Gastrocnemius medialis (tissue), 4 donors: Measurements from ENCODE around the gene HGS.

Source experiments
- POLR2A ChIP-seq, 2 donors: fragments of 450-650 bp; IDR thresholded peaks; one replicate each; pipeline ENCODE4 v1.6.1; 2017; ENCODE audit warnings: antibody characterized with exemption in 2 of 2, mild to moderate bottlenecking in 2 of 2, moderate library complexity in 2 of 2
- TF ChIP-seq, protein P1 (sequence below), 5 experiments: fragments of 450-650 bp in 3 of 5; fragments of 200-600 bp in 2 of 5; sonication (generic) in 2 of 5; IDR thresholded peaks in 4 of 5; conservative IDR thresholded peaks in 1 of 5; 1 replicate in 4 of 5; 2 replicates in 1 of 5; pipeline ENCODE4 v1.5.1; 2016 to 2019; ENCODE audit warnings: antibody characterized with exemption in 5 of 5, mild to moderate bottlenecking in 3 of 5, moderate library complexity in 3 of 5

DNA sequence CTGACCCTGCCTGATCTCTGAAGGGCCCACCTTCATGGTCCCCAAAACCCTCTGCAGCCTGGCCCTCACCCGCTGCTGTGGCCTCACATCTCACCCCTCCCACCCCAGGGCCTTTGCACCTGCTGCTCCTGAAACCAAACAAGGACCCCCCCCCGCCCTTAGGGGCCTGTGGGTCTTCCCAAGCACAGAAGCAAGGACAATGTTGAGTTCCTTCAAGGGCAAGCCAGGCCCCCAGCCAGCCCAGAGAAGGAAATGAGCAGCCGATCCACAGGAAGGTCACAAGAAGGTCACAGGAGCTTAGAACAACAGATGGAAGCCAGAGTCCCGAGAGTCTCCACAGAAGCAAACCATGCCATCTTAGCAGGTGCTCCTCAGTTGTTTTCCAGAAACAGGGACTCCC lies 27.0 kb upstream of the HGS start:
- TF ChIP-seq, protein P1, sequence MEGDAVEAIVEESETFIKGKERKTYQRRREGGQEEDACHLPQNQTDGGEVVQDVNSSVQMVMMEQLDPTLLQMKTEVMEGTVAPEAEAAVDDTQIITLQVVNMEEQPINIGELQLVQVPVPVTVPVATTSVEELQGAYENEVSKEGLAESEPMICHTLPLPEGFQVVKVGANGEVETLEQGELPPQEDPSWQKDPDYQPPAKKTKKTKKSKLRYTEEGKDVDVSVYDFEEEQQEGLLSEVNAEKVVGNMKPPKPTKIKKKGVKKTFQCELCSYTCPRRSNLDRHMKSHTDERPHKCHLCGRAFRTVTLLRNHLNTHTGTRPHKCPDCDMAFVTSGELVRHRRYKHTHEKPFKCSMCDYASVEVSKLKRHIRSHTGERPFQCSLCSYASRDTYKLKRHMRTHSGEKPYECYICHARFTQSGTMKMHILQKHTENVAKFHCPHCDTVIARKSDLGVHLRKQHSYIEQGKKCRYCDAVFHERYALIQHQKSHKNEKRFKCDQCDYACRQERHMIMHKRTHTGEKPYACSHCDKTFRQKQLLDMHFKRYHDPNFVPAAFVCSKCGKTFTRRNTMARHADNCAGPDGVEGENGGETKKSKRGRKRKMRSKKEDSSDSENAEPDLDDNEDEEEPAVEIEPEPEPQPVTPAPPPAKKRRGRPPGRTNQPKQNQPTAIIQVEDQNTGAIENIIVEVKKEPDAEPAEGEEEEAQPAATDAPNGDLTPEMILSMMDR (IDR thresholded peaks at IDR 0.05 in 4 of 5, conservative IDR thresholded peaks at IDR 0.05 in 1 of 5): no peak
- no peak for TF ChIP-seq POLR2A (IDR thresholded peaks at IDR 0.05)
